Endometrial microvascular endothelial cells (primary cell): ENCODE measurements around the gene ANKRD40CL. TPM values are rescaled to one million over a fixed set of nuclear protein-coding genes. Genes with fewer than 3 reads are reported as not detected.
"Not testable (repeated sequence)": the region's sequence is repeated elsewhere in the genome, so short reads cannot be mapped to it uniquely, and the experiment has no call there.

Experiments used
- in situ Hi-C: cut with HindIII; loops from 2 replicates; pipeline ENCODE4 v1.10.0; 2017; ENCODE audit warnings: low sequenced_read_pairs, low pct_unique_long_range_greater_than_20kb; ENCODE audit errors: inconsistent ontology term
- total RNA-seq: library from RNA; depleted of rRNA; stranded (reverse); fragments of >200 nt; gene quantifications from one replicate; pipeline ENCODE4 v1.2.3, GENCODE V29; 2015; ENCODE audit errors: inconsistent ontology term

Gene ANKRD40CL
- total RNA-seq, 1 donor from 2014 or later, result not detected

GRCh38 chr17:50725769-50726655 is 41.3 kb downstream of the ANKRD40CL start:
- in situ Hi-C loops, result no loop called here

DNA sequence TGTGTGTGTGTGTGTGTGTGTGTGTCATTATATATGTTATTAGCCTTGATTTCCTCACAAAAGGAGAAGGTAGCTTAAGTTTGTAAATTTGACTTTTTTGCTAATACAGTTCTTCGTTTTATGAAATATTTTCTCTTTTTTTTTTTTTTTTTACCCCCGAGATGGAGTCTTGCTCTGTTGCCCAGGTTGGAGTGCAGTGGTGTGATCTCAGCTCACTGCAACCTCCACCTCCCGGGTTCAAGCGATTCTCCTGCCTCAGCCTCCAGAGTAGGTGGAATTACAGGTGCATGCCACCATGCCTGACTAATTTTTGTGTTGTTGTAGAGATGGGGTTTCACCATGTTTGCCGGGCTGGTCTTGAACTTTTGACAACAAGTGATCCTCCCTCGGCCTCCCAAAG is 42.7 kb downstream of the ANKRD40CL start:
- in situ Hi-C loops, result not testable (repeated sequence)

DNA sequence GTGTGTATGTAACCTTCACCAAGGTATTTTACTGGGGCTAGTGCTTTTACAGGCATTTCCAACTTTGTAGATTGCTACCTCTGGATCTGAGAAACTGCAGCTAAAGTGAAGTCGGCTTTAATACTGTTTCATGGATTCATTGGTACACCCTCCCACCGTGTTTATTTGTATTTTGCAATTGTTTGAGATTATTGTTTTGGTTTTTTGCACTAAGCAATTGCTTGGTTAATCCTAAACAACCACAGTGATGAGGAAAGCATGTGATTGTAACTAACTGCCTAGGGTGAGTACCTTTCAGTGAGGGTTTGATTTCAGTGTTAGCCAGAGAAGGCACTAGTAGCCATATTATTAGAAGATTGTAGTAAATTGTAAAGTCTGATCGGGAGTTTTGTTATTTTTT is 44.6 kb downstream of the ANKRD40CL start:
- in situ Hi-C loops, result no loop called here

GRCh38 chr17:50721194-50722010 is 45.9 kb downstream of the ANKRD40CL start:
- in situ Hi-C loops, result no loop called here

DNA sequence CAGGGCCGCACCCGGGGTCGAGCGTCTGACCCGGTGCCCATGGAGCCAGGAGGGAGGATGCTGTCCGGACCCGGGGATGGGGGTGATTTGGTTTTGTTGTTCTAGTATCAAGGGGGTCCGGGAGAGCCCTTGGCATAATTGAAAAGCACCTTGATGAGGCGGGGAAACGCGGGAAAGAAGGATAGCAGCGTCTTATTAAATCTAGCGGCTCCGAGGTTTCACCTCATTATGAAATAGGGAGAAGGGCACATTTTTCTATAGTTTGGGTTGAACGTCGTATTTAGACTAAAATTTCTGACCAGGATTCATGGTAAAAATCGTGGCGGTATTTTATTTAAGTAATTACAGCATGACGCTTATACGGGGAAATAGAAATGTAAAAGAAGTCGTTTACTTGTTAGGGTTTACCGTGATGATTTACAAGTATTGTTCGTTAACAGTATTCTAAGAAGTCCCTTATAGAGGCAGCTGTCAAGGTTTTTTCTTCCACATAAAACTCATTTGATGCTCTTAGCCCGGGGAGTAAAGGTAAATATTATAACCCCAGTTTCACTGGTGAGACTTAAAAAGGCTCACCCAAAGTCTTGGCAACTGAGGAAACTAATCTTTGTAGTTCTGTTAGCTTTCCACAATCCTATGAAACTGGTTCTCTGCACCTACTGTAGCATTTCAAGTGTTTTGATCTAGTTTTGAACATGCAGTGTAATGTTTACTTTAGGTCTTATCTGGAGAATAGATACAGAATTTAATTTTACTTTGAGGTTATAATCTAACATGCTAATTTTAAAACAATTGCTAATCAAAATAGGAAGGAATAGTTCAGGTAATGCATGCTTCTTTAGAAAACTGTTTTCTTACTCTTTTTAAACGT is 47.2 kb downstream of the ANKRD40CL start:
- in situ Hi-C loops, result no loop called here

DNA sequence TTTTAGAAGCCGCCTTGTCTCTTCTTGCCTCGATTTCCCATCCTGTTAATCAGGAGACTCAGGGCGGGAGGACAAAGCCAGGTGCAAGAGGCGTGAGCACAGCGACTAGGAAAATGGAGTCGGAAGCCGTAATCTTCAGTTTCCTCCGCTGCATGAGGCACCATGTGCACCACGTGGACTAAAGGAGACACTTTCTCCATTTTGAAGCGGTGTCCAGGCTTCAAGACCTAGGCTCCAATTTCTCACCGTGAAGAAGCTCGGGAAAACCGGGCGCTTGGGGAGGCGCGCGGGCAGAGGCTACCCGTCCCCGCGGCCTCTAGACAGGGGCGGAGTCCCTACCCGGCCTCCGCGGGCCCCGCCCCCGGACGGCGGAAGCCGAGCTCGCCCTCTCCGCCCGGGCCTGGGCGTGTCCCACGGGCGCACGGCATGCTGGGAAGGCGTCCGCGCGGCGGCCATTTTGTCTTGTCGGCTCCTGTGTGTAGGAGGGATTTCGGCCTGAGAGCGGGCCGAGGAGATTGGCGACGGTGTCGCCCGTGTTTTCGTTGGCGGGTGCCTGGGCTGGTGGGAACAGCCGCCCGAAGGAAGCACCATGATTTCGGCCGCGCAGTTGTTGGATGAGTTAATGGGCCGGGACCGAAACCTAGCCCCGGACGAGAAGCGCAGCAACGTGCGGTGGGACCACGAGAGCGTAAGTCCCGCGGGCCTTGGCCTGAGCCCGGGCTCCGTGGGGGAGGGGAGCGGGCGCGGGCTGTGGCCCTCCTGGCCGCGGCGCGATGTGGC is 48.0 kb downstream of the ANKRD40CL start, which contains the start of gene LUC7L3:
TSS of gene LUC7L3 (plus strand) at position 460 of the 780 bp plus-strand sequence. CDS start at position 590, 130 bp downstream.
- in situ Hi-C loops, result no loop called here

GRCh38 chr17:50715471-50715870 is 51.8 kb downstream of the ANKRD40CL start:
- in situ Hi-C loops, result no loop called here

- in situ Hi-C loops, result no loop called here
These were observed 54.7 kb downstream of the ANKRD40CL start for GRCh38 chr17:50712641-50713040.

Other genes with a start within 250 kb of the ANKRD40CL start
- gene EPN3, start 234.8 kb downstream of the ANKRD40CL start, total RNA-seq, result not detected
- 90.3 TPM for gene SPATA20, start 220.3 kb downstream of the ANKRD40CL start, total RNA-seq
- gene CACNA1G, start 206.8 kb downstream of the ANKRD40CL start, total RNA-seq, result not detected
- gene ABCC3, start 132.6 kb downstream of the ANKRD40CL start, total RNA-seq, result 34.9 TPM
- 43.2 TPM for gene ANKRD40, start 59.6 kb downstream of the ANKRD40CL start, total RNA-seq
- 15.7 TPM for gene LUC7L3, start 47.9 kb downstream of the ANKRD40CL start, total RNA-seq
- not detected for gene WFIKKN2, start 68.1 kb upstream of the ANKRD40CL start, total RNA-seq
- 7.2 TPM for gene TOB1, start 98.8 kb upstream of the ANKRD40CL start, total RNA-seq